CD14-positive monocyte (primary cell): ENCODE data around the gene DEGS2. TPM values are rescaled to one million over a fixed set of nuclear protein-coding genes. Genes with fewer than 3 reads are reported as not detected.

ENCODE experiments used
- DNase-seq, 3 donors: peaks; one replicate each; pipeline ENCODE4 v3.0.0-alpha.2; 2011 to 2022
- H2AFZ ChIP-seq: 2 replicates; pipeline ENCODE4 v1.6.0; 2012; ENCODE audit warnings: mild to moderate bottlenecking, low read depth, low read length, inconsistent platforms; ENCODE audit not compliant: insufficient read depth, poor library complexity, severe bottlenecking
- H3K27ac ChIP-seq, 2 donors: 1 replicate in 1 of 2; 2 replicates in 1 of 2; pipeline ENCODE4 v1.5.1; 2012 to 2013; ENCODE audit warnings: low read length in 2 of 2, control low read depth in 1 of 2, inconsistent platforms in 1 of 2, low read depth in 1 of 2, mild to moderate bottlenecking in 1 of 2
- H3K27me3 ChIP-seq, 2 donors: one replicate each; pipeline versions ENCODE4 v1.6.0 to v1.6.1; 2011 to 2013; ENCODE audit warnings: low read length in 2 of 2; ENCODE audit not compliant: control insufficient read depth in 2 of 2, insufficient read depth in 2 of 2
- H3K36me3 ChIP-seq, 2 donors: replicated peaks in 1 of 2; 1 replicate in 1 of 2; 2 replicates in 1 of 2; pipeline versions ENCODE4 v1.5.1 to v1.6.1; 2012 to 2013; ENCODE audit warnings: low read length in 2 of 2, control low read depth in 1 of 2, inconsistent platforms in 1 of 2, mild to moderate bottlenecking in 1 of 2; ENCODE audit not compliant: insufficient read depth in 2 of 2, control insufficient read depth in 1 of 2
- H3K4me1 ChIP-seq, 2 donors: 1 replicate in 1 of 2; 2 replicates in 1 of 2; pipeline versions ENCODE4 v1.5.1 to v1.6.1; 2012 to 2013; ENCODE audit warnings: low read length in 2 of 2, control low read depth in 1 of 2, inconsistent platforms in 1 of 2, mild to moderate bottlenecking in 1 of 2, moderate library complexity in 1 of 2; ENCODE audit not compliant: insufficient read depth in 2 of 2, control insufficient read depth in 1 of 2
- H3K4me2 ChIP-seq: replicated peaks from 2 replicates; pipeline ENCODE3; 2012; ENCODE audit warnings: low read length, moderate library complexity, mild to moderate bottlenecking; ENCODE audit not compliant: poor library complexity, severe bottlenecking; ENCODE audit errors: extremely low read depth
- H3K4me3 ChIP-seq, 3 experiments: fragments of 200-600 bp in 1 of 3; sonication (generic) in 1 of 3; replicated peaks in 1 of 3; 1 replicate in 2 of 3; 2 replicates in 1 of 3; pipeline ENCODE4 v1.5.1; 2011 to 2013; ENCODE audit warnings: low read length in 3 of 3, mild to moderate bottlenecking in 3 of 3, control low read depth in 2 of 3, low read depth in 2 of 3, inconsistent platforms in 1 of 3, moderate library complexity in 1 of 3
- H3K79me2 ChIP-seq: 2 replicates; pipeline ENCODE4 v1.6.0; 2012; ENCODE audit warnings: mild to moderate bottlenecking, control low read depth, inconsistent platforms, low read length, moderate library complexity; ENCODE audit not compliant: insufficient read depth
- H3K9ac ChIP-seq: 2 replicates; pipeline ENCODE4 v1.6.0; 2017; ENCODE audit warnings: low read length, mild to moderate bottlenecking; ENCODE audit not compliant: insufficient read depth, poor library complexity, severe bottlenecking
- H3K9me3 ChIP-seq, 2 donors: replicated peaks in 1 of 2; 1 replicate in 1 of 2; 2 replicates in 1 of 2; pipeline versions ENCODE4 v1.5.1 to v1.6.1; 2012 to 2013; ENCODE audit warnings: low read length in 2 of 2, control low read depth in 1 of 2; ENCODE audit not compliant: control insufficient read depth in 1 of 2, insufficient read depth in 1 of 2
- H4K20me1 ChIP-seq: 2 replicates; pipeline ENCODE4 v1.6.0; 2012; ENCODE audit warnings: mild to moderate bottlenecking, low read length, control low read depth, moderate library complexity; ENCODE audit not compliant: insufficient read depth
- H3K27ac Mint-ChIP-seq, 7 donors: one replicate each; pipeline ENCODE4 v1.8.0; 2020; ENCODE audit warnings: mild to moderate bottlenecking in 7 of 7, mixed read lengths in 7 of 7, moderate library complexity in 6 of 7, inconsistent platforms in 2 of 7
- H3K27me3 Mint-ChIP-seq, 3 donors: one replicate each; pipeline ENCODE4 v1.8.0; 2021 to 2022; ENCODE audit warnings: low read depth in 3 of 3, mild to moderate bottlenecking in 3 of 3, mixed read lengths in 3 of 3, moderate library complexity in 3 of 3, inconsistent platforms in 1 of 3
- H3K36me3 Mint-ChIP-seq, 2 donors: one replicate each; pipeline ENCODE4 v1.8.0; 2020; ENCODE audit warnings: mixed read lengths in 2 of 2, inconsistent platforms in 1 of 2, mild to moderate bottlenecking in 1 of 2
- H3K4me1 Mint-ChIP-seq: one replicate; pipeline ENCODE4 v1.8.0; 2020; ENCODE audit warnings: mild to moderate bottlenecking, mixed read lengths
- H3K4me3 Mint-ChIP-seq, 2 donors: one replicate each; pipeline ENCODE4 v1.8.0; 2020; ENCODE audit warnings: mild to moderate bottlenecking in 2 of 2, mixed read lengths in 2 of 2, moderate library complexity in 1 of 2
- H3K9me3 Mint-ChIP-seq, 7 donors: one replicate each; pipeline ENCODE4 v1.8.0; 2020 to 2022; ENCODE audit warnings: mixed read lengths in 7 of 7, mild to moderate bottlenecking in 6 of 7, moderate library complexity in 6 of 7, inconsistent platforms in 2 of 7
- CTCF ChIP-seq: fragments of 200-600 bp; IDR thresholded peaks from one replicate; pipeline ENCODE4 v1.8.0; 2022; ENCODE audit warnings: antibody characterized with exemption, mild to moderate bottlenecking
- WGBS: methylation state at CpG from one replicate; pipeline ENCODE4 v1.1.5; 2013; ENCODE audit warnings: missing lambda C conversion rate; ENCODE audit not compliant: insufficient coverage; 5-methylcytosine and 5-hydroxymethylcytosine counted together
- intact Hi-C, 2 donors: fragments of 100-400 bp; cut with micrococcal nuclease; formaldehyde crosslinking; loops; one replicate each; pipeline versions ENCODE4 v1.15.0 to v1.15.1; 2023
- polyA plus RNA-seq, 3 donors: library from polyadenylated mRNA; depleted of rRNA in 1 of 3; unstranded in 2 of 3; stranded (reverse) in 1 of 3; fragments of 300-500 nt in 2 of 3; fragments of >200 nt in 1 of 3; fragmentation: Illumina TruSeq in 2 of 3; gene quantifications; 1 replicate in 2 of 3; 2 replicates in 1 of 3; pipeline ENCODE4 v1.2.3, GENCODE V29; 2012 to 2021

The DEGS2 gene
- polyA plus RNA-seq, 3 donors = 0.07 to 0.36 TPM; not detected in 1

DNA sequence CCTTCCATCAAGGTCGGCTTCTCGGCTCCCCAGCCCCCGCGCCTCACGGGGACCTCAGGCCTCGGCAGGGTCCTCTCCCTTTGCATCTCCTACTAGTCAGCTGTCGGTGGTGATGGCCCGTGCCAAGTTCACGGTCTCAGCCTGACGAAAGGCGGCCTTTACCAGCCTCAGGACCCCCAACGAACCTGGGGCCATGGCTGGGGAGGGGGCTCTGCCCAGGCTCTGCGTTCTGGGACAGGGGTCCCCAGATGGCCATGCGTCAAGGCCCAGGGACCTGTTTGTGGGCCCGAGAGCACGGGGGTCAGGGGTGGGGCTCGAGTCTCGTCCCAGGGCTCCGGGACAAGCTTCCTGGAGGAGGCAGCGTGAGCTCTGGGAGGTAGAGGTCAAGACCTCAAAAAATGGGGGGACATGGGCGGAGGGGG is 32.8 kb upstream of the DEGS2 start:
- peak overlapping the region; percentile 79 to 95 (median 87) for H3K27ac Mint-ChIP-seq
- Histone ChIP-seq H3K79me2 (no peaks in the 10 kb centered on the region), H3K27ac (peak overlapping the region; percentile 73 to 94), H2AFZ (peak overlapping the region; percentile 100), H3K4me2 (peak overlapping the region; percentile 75), H3K36me3 (no peaks in the 10 kb centered on the region), H3K9me3 (no peaks in the 10 kb centered on the region), H3K4me1 (peaks cover 13 to 24% of the 10 kb centered on the region in 2 donors), H3K27me3 (no peaks in the 10 kb centered on the region), H4K20me1 (no peaks in the 10 kb centered on the region), H3K9ac (peak overlapping the region; percentile 87), H3K4me3 (peak overlapping the region; percentile 31 to 70 (median 53))
- peaks cover 0 to 3% (median 0%) of the 10 kb centered on the region in 7 donors for H3K9me3 Mint-ChIP-seq
- intact Hi-C loops = loop anchor here (2.0 to 10.0 kb wide), 5 partner anchors 47 to 507 kb away; partner anchors contain the start of genes CYP46A1 (in 1 of the 2) and YY1 (in 1 of the 2)
- H3K36me3 Mint-ChIP-seq = no peaks in the 10 kb centered on the region
- no peak for DNase-seq
- no peak for TF ChIP-seq CTCF
- 49% methylated on average over 16 of the region's 21 CpGs for WGBS
- H3K27me3 Mint-ChIP-seq = no peaks in the 10 kb centered on the region
- H3K4me1 Mint-ChIP-seq = peaks cover 12% of the 10 kb centered on the region
- H3K4me3 Mint-ChIP-seq = peak overlapping the region; percentile 70 to 84

GRCh38 chr14:100191584-100192249 is 32.3 kb upstream of the DEGS2 start:
- H3K9me3 Mint-ChIP-seq = peaks cover 0 to 3% (median 0%) of the 10 kb centered on the region in 7 donors
- Histone ChIP-seq H3K36me3 (no peaks in the 10 kb centered on the region), H3K27me3 (no peaks in the 10 kb centered on the region), H3K9me3 (no peaks in the 10 kb centered on the region), H3K27ac (peak overlapping the region in 1 of 2 donors; percentile 94), H3K4me3 (peak overlapping the region in 1 of 3 experiments; percentile 70), H3K4me2 (peak overlapping the region; percentile 75), H3K9ac (peak overlapping the region; percentile 87), H2AFZ (peak overlapping the region; percentile 100), H3K79me2 (no peaks in the 10 kb centered on the region), H3K4me1 (peaks cover 13 to 24% of the 10 kb centered on the region in 2 donors), H4K20me1 (no peaks in the 10 kb centered on the region)
- no peak overlapping the region for H3K4me3 Mint-ChIP-seq
- H3K4me1 Mint-ChIP-seq = peaks cover 12% of the 10 kb centered on the region
- intact Hi-C loops = loop anchor here (2.0 to 10.0 kb wide), 5 partner anchors 47 to 507 kb away; partner anchors contain the start of genes CYP46A1 (in 1 of the 2) and YY1 (in 1 of the 2)
- peak overlapping the region in 1 of 7 donors; percentile 94 for H3K27ac Mint-ChIP-seq
- no peaks in the 10 kb centered on the region for H3K36me3 Mint-ChIP-seq
- no peak for DNase-seq
- TF ChIP-seq CTCF = no peak
- H3K27me3 Mint-ChIP-seq = no peaks in the 10 kb centered on the region
- 96% methylated on average over 9 of the region's 14 CpGs for WGBS
